Skeletal muscle satellite cell (primary cell): ENCODE measurements around the gene DEK. TPM values are rescaled to one million over a fixed set of nuclear protein-coding genes. Genes with fewer than 3 reads are reported as not detected.
"Not testable (repeated sequence)": the region's sequence is repeated elsewhere in the genome, so short reads cannot be mapped to it uniquely, and the experiment has no call there.

Source experiments
- H3K27me3 ChIP-seq: 2 replicates; pipeline ENCODE4 v1.7.0; 2013; ENCODE audit warnings: low read length; ENCODE audit not compliant: control insufficient read depth, insufficient read depth
- H3K36me3 ChIP-seq: 2 replicates; pipeline ENCODE4 v1.7.0; 2013; ENCODE audit warnings: mild to moderate bottlenecking, control low read depth, low read length; ENCODE audit not compliant: insufficient read depth
- H3K4me1 ChIP-seq: 2 replicates; pipeline ENCODE4 v1.7.0; 2013; ENCODE audit warnings: low read length; ENCODE audit not compliant: control insufficient read depth, insufficient read depth
- H3K4me2 ChIP-seq: 2 replicates; pipeline ENCODE4 v1.7.0; 2013; ENCODE audit warnings: mild to moderate bottlenecking, low read length
- H3K4me3 ChIP-seq: 2 replicates; pipeline ENCODE4 v1.7.0; 2013; ENCODE audit warnings: low read length
- H3K9ac ChIP-seq: 2 replicates; pipeline ENCODE4 v1.7.0; 2013; ENCODE audit warnings: mild to moderate bottlenecking, low read depth, low read length, moderate library complexity
- H3K9me3 ChIP-seq: replicated peaks from 2 replicates; pipeline ENCODE4 v1.7.0; 2013; ENCODE audit warnings: mild to moderate bottlenecking, control low read depth, low read length
- small RNA-seq: library from RNA; depleted of rRNA; stranded (forward); fragments of <200 nt; gene quantifications from one replicate; pipeline ENCODE3, GENCODE V24; 2012

The DEK gene

DNA sequence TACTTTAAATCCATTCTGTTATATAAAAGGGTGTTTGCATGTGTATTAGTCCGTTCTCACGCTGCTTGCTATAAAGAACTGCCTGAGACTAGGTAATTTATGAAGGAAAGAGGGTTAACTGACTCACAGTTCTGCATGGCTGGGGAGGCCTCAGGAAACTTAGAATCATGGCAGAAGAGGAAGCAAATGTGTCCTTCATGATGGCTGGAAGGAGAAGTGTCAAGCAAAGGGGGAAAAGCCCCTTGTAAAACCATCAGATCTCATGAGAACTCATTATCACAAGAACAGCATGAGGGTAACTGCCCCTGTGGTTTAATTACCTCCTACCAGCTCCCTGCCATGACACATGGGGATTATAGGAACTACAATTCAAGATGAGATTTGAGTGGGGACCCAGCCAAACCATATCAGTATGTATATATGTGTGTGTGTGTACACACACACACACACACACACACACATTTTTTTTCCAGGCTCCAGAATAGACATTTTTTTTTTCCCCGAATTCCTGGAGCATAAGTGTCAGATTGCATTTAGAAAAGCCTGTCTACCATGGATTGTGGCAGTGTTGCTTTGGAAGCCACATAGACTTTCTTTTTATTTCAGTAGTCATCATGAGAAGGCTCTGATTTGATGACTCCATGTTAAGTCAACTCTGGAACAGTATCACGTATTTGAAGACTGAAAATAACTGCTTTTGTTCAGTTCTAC, 77.6 kb downstream of the DEK start:
- no peaks in the 10 kb centered on the region for H3K4me1 ChIP-seq
- H3K9me3 ChIP-seq, result no peaks in the 10 kb centered on the region
- H3K9ac ChIP-seq, result no peak overlapping the region
- no peak overlapping the region for H3K4me3 ChIP-seq
- H3K4me2 ChIP-seq, result no peak overlapping the region
- H3K27me3 ChIP-seq, result no peaks in the 10 kb centered on the region
- H3K36me3 ChIP-seq, result peaks cover 3% of the 10 kb centered on the region

DNA sequence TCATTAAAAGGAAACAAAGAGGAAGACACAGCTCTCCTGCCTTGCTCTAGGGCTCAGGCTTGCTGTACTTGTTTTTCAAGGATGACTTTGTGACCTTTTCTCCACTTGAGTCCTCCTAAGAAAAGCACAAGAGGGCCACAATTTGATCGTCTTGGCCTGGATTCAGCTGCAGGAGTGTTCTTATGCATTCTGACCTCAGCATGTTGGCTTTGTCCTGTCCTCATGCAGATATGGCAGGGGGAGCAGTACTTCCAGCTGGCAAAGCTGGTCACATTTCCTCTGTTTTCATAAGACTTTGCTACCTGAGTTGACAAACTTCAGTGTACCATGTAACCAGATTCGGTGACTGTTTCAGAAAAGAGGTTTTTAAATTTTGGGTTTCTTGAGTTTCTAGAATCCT, 78.3 kb downstream of the DEK start:
- no peak overlapping the region for H3K4me2 ChIP-seq
- no peaks in the 10 kb centered on the region for H3K9me3 ChIP-seq
- H3K36me3 ChIP-seq, result peaks cover under 1% of the 10 kb centered on the region
- no peaks in the 10 kb centered on the region for H3K27me3 ChIP-seq
- no peak overlapping the region for H3K4me3 ChIP-seq
- H3K4me1 ChIP-seq, result no peaks in the 10 kb centered on the region
- no peak overlapping the region for H3K9ac ChIP-seq

DNA sequence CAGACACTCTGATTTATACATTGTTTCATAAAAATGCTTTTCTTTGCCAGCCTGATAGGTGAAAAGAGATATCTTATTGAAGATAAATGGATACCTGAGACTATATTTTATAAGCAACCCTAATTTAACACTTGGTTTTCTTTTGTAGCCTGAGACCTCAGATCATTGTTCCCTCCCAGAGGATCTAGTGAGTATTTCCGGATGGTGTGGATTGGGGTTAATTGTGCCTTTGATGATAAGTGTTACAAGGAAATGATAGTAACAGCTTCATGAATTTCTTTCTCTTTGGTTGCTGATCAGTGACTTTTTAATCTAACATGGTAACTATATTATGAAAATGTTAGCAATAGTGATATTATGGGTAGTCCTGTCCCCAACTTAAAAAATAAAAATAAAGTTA, 78.7 kb downstream of the DEK start:
- H3K4me2 ChIP-seq, result no peak overlapping the region
- no peaks in the 10 kb centered on the region for H3K27me3 ChIP-seq
- no peak overlapping the region for H3K9ac ChIP-seq
- H3K4me3 ChIP-seq, result no peak overlapping the region
- H3K4me1 ChIP-seq, result no peaks in the 10 kb centered on the region
- no peaks in the 10 kb centered on the region for H3K36me3 ChIP-seq
- no peaks in the 10 kb centered on the region for H3K9me3 ChIP-seq

DNA sequence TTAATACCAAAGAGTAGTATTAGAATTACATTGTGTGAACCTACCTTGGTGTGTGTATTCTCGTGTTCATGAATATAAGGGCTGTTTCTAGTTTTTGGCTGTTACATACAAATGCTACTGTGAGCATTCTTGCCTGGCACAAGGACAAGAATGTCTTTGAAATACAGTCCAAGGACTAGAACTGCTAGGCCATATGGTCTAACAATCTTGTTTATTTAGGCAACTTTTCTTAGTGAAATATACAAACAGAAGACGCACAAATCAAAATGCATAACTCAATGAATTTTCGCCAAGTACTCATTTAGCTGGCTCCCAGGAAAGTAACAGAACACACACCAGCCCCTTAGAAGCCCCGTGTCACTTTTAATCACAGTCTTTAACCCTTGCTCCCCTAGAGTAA, 80.6 kb downstream of the DEK start:
- Histone ChIP-seq H3K9me3 (no peaks in the 10 kb centered on the region), H3K36me3 (no peaks in the 10 kb centered on the region), H3K4me1 (no peaks in the 10 kb centered on the region), H3K27me3 (no peaks in the 10 kb centered on the region), H3K9ac (no peak overlapping the region), H3K4me3 (no peak overlapping the region), H3K4me2 (no peak overlapping the region)

DNA sequence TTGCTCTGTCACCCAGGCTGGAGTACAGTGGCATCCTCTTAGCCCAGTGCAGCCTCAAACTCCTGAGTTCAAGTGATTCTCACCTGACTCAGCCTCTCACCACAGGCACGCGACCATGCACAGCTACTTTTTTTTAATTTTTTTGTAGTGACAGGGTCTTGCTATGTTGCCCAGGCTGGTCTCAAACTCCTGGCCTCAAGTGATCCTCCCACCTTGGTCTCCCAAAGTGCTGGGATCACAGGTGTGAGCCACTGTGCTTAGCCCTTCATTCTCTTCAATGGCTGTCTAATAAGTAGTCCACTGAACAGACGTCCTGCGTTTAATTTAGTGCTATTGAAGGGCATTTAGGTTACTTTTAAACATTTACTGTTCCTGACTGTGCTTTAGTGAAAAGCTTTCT, 81.8 kb downstream of the DEK start:
- H3K9ac ChIP-seq, result no peak overlapping the region
- no peak overlapping the region for H3K4me2 ChIP-seq
- H3K4me3 ChIP-seq, result no peak overlapping the region
- H3K36me3 ChIP-seq, result no peaks in the 10 kb centered on the region
- H3K4me1 ChIP-seq, result no peaks in the 10 kb centered on the region
- no peaks in the 10 kb centered on the region for H3K27me3 ChIP-seq
- H3K9me3 ChIP-seq, result no peaks in the 10 kb centered on the region

DNA sequence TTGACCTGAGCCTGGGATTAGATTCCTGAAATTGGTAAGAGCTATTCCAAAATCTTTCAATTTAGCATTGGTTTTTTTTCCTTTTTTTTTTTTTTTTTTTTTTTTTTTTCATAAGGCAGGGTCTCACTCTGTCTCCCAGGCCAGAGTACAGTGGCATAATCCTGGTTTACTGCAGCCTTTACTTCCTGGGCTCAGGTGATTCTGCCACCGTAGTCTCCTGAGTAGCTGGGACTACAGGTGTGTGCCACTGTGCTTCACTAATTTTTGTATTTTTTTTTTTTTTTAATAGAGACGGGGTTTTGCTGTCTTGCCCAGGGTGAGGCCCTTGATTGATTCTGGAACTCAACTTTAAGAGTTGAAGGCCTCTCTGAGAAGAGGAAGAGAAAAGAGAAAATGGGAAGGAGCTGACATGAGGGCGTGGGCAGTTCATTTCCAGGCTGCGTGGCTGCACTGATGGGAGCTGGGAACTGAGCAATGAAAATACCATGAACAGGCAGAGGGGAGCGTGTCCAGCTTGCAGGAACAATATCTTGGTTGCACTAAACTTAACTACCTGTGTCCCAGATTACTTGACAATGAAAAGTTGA, 84.5 kb downstream of the DEK start:
- Histone ChIP-seq H3K4me3 (no peak overlapping the region), H3K9ac (no peak overlapping the region), H3K27me3 (no peaks in the 10 kb centered on the region), H3K36me3 (no peaks in the 10 kb centered on the region), H3K4me1 (no peaks in the 10 kb centered on the region), H3K4me2 (no peak overlapping the region), H3K9me3 (no peaks in the 10 kb centered on the region)

DNA sequence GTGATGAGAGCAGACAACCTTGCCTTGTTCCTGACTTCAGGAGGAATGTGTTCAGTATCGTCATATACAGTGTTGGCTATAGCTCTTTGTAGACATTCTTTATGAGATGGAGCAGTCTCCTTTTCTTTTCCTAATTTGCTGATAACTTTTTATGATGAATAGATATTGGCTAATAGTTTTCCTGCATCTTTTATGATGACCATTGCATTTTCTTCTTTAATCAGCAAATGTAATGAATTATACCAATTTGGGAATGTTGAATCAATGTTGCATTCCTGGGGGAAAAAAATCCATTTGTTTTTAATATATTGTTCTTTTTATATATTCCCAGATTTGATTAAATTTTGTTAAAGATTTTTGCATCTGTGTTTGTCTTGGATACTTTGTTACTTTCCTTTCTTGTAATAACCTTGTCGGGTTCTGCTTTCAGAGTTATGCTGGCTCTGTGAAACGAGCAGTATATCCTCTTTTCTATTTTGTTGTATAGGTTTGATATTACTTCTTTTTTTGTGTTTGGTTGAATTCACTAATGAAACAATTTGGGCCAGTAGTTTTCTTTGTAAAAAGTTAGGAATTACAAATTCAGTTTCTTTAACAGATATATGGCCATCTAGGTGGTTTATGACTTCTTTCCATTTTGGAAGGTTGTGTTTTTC, 85.2 kb downstream of the DEK start:
- Histone ChIP-seq H3K9ac (no peak overlapping the region), H3K4me2 (no peak overlapping the region), H3K4me3 (no peak overlapping the region), H3K36me3 (no peaks in the 10 kb centered on the region), H3K27me3 (no peaks in the 10 kb centered on the region), H3K4me1 (no peaks in the 10 kb centered on the region), H3K9me3 (no peaks in the 10 kb centered on the region)

DNA sequence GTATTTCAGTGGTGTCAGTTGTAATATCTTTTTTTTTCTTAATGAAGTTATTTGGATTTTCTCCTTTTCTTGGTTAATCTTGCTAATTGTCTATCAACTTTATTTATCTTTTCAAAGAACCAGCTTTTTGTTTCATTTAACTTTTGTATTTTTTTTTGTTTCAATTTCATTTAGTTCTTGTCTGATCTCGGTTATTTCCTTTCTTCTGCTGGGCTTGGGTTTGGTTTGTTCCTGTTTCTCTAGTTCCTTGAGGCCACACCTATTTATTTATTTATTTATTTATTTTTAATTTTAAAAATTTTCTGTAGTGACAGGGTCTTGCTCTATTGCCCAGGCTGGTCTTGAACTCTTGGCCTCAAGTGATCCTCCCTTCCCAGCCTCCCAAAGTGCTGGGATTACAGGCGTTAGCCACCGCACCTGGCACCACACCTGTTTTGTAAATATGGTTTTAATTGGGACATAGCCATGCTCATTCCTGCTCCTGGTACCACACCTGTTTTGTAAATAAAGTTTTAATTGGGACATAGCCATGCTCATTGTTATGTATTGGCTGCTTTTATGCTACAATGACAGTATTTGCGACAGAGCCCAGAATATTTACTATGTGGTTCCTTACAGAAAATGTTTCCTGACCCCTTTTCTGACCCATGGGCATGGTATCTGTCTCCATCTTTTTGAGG, 86.9 kb downstream of the DEK start:
- Histone ChIP-seq H3K4me3 (no peak overlapping the region), H3K4me2 (no peak overlapping the region), H3K36me3 (no peaks in the 10 kb centered on the region), H3K9me3 (no peaks in the 10 kb centered on the region), H3K27me3 (no peaks in the 10 kb centered on the region), H3K9ac (no peak overlapping the region), H3K4me1 (no peaks in the 10 kb centered on the region)

DNA sequence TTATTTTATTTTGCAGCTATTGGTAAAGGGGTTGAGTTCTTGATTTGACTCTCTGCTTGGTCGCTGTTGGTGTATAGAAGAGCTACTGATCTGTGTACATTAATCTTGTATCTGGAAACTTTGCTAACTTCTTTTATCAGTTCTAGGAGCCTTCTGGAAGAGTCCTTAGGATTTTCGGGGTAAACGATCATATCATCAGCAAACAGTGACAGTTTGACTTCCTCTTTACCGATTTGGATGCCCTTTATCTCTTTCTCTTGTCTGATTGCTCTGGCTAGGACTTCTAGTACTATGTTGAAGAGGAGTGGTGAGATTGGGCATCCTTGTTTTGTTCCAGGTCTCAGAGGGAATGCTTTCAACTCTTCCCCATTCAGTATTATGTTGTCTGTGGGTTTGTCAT, 88.1 kb downstream of the DEK start:
- H3K9me3 ChIP-seq, H3K27me3 ChIP-seq, H3K9ac ChIP-seq, H3K4me3 ChIP-seq, H3K4me2 ChIP-seq, H3K36me3 ChIP-seq, H3K4me1 ChIP-seq: not testable (repeated sequence)

Small RNA genes within 50 kb of the gene (small RNA-seq; reads per million reads assigned to genes)
- gene AL138825.1, result not detected
- not detected for gene RF00019
- gene RNU6-263P, result not detected
